Motor neuron (in vitro differentiated cells): ENCODE measurements around the gene INPP5J. TPM values are rescaled to one million over a fixed set of nuclear protein-coding genes. Genes with fewer than 3 reads are reported as not detected.

Experiments used
- ATAC-seq, 8 experiments: fragments of 200-7000 bp; cut with Tn5 transposase; replicated peaks in 6 of 8; 2 replicates each; pipeline ENCODE4 v1.8.0; 2021; ENCODE audit warnings: mild to moderate bottlenecking in 8 of 8, moderate library complexity in 8 of 8
- H3K27ac ChIP-seq, 2 donors: fragments of 250-450 bp; sonication (Bioruptor Pico); 2 replicates each; pipeline ENCODE4 v1.9.0; 2021; ENCODE audit warnings: antibody characterized with exemption in 2 of 2, mild to moderate bottlenecking in 2 of 2, moderate library complexity in 1 of 2
- H3K4me1 ChIP-seq, 2 donors: fragments of 250-450 bp; sonication (Bioruptor Pico); replicated peaks in 1 of 2; 2 replicates each; pipeline ENCODE4 v1.6.1; 2021; ENCODE audit warnings: antibody characterized with exemption in 2 of 2, mild to moderate bottlenecking in 2 of 2, moderate library complexity in 1 of 2
- H3K4me3 ChIP-seq, 5 donors: fragments of 250-450 bp; sonication (Bioruptor Pico); 2 replicates each; pipeline ENCODE4 v1.9.0; 2021; ENCODE audit warnings: antibody characterized with exemption in 5 of 5, mild to moderate bottlenecking in 5 of 5, moderate library complexity in 4 of 5
- WGBS, 10 experiments: fragments of 450-650 bp; shearing (Covaris generic); methylation state at CpG; one replicate each; pipeline ENCODE4 v1.0.0; 2022; 5-methylcytosine and 5-hydroxymethylcytosine counted together
- in situ Hi-C, 9 experiments: fragments of 400-800 bp; cut with MboI; loops; one replicate each; pipeline ENCODE4 v1.15.0; 2021; ENCODE audit warnings: low sequenced_read_pairs in 9 of 9, low pct_unique_long_range_greater_than_20kb in 2 of 9; ENCODE audit not compliant: unreplicated experiment in 9 of 9
- total RNA-seq, 8 experiments: library from RNA; unstranded; fragments of 300-600 nt; gene quantifications; 2 replicates each; pipeline versions ENCODE4 v1.2.3 to v1.2.4, GENCODE V29; 2022

Gene INPP5J
- total RNA-seq, 8 experiments from 2014 or later, result 1.2 to 6.0 (median 3.6) TPM

GRCh38 chr22:31097941-31098631 is 24.7 kb upstream of the INPP5J start:
- in situ Hi-C loops, result loop anchor here in 2 of 9 experiments (25.0 kb wide), 1 partner anchor 136 kb away; the partner anchor contains the start of genes MORC2 (in 2 of the 2) and TUG1 (in 2 of the 2)
- ATAC-seq, result no peak
- WGBS, 10 experiments, result 60 to 100% (median 75%) methylated on average over 1 to 4 of the region's 10 CpGs; no CpG with 5 or more reads in 4 of the 10 experiments
- no peak overlapping the region for H3K27ac ChIP-seq
- no peak overlapping the region for H3K4me3 ChIP-seq
- peaks cover 6 to 10% of the 10 kb centered on the region in 2 donors for H3K4me1 ChIP-seq

- Histone ChIP-seq H3K4me3 (no peak overlapping the region), H3K27ac (no peak overlapping the region), H3K4me1 (peaks cover 6 to 10% of the 10 kb centered on the region in 2 donors)
- peak in 5 of 8 experiments; percentile 18 to 79 (median 73) for ATAC-seq
- 20 to 90% (median 89%) methylated on average over 2 to 7 of the region's 36 CpGs; no CpG with 5 or more reads in 7 of the 10 experiments for WGBS, 10 experiments
- in situ Hi-C loops, result loop anchor here in 2 of 9 experiments (25.0 kb wide), 1 partner anchor 136 kb away; the partner anchor contains the start of genes MORC2 (in 2 of the 2) and TUG1 (in 2 of the 2)
These were observed 24.1 kb upstream of the INPP5J start for GRCh38 chr22:31098632-31099110.

GRCh38 chr22:31099386-31099785 is 23.4 kb upstream of the INPP5J start:
- WGBS, 10 experiments, result 42 to 100% (median 96%) methylated on average over 1 to 4 of the region's 6 CpGs; no CpG with 5 or more reads in 5 of the 10 experiments

GRCh38 chr22:31099841-31100761 is 22.7 kb upstream of the INPP5J start:
- H3K27ac ChIP-seq, result no peak overlapping the region
- H3K4me3 ChIP-seq, result no peak overlapping the region
- H3K4me1 ChIP-seq, result peaks cover 6 to 10% of the 10 kb centered on the region in 2 donors
- in situ Hi-C loops, result loop anchor here in 2 of 9 experiments (25.0 kb wide), 1 partner anchor 138 kb away; the partner anchor contains the start of genes MORC2 (in 2 of the 2) and TUG1 (in 2 of the 2)
- WGBS, 10 experiments, result 80 to 100% (median 90%) methylated on average over 1 of the region's 34 CpGs; no CpG with 5 or more reads in 6 of the 10 experiments
- no peak for ATAC-seq

More at GRCh38 chr22:31099386-31099785, 23.4 kb upstream of the INPP5J start:
- ATAC-seq, result peak in 2 of 8 experiments; percentile 19 to 35
- Histone ChIP-seq H3K4me3 (no peak overlapping the region), H3K27ac (no peak overlapping the region), H3K4me1 (peaks cover 6 to 10% of the 10 kb centered on the region in 2 donors)
- in situ Hi-C loops, result loop anchor here in 2 of 9 experiments (25.0 kb wide), 1 partner anchor 137 kb away; the partner anchor contains the start of genes MORC2 (in 2 of the 2) and TUG1 (in 2 of the 2)

GRCh38 chr22:31100762-31101525 is 21.8 kb upstream of the INPP5J start:
- H3K27ac ChIP-seq, result no peak overlapping the region
- WGBS, 10 experiments, result 80 to 87% (median 87%) methylated on average over 1 to 3 of the region's 18 CpGs; no CpG with 5 or more reads in 7 of the 10 experiments
- in situ Hi-C loops, result no loop called here
- H3K4me1 ChIP-seq, result peaks cover 6 to 10% of the 10 kb centered on the region in 2 donors
- no peak for ATAC-seq
- no peak overlapping the region for H3K4me3 ChIP-seq

- Histone ChIP-seq H3K27ac (no peak overlapping the region), H3K4me3 (no peak overlapping the region), H3K4me1 (peaks cover 6 to 10% of the 10 kb centered on the region in 2 donors)
- ATAC-seq, result peak in 5 of 8 experiments; percentile 12 to 74 (median 24)
- 8 to 100% (median 76%) methylated on average over 1 to 4 of the region's 8 CpGs; no CpG with 5 or more reads in 3 of the 10 experiments for WGBS, 10 experiments
- in situ Hi-C loops, result no loop called here
These were observed 20.2 kb upstream of the INPP5J start for GRCh38 chr22:31102441-31103081.

- 17 to 100% (median 100%) methylated on average over 1 of the region's 2 CpGs; no CpG with 5 or more reads in 6 of the 10 experiments for WGBS, 10 experiments
- Histone ChIP-seq H3K27ac (no peak overlapping the region), H3K4me1 (peaks cover 4 to 12% of the 10 kb centered on the region in 2 donors), H3K4me3 (no peak overlapping the region)
- no peak for ATAC-seq
- in situ Hi-C loops, result no loop called here
These were observed 19.7 kb upstream of the INPP5J start for GRCh38 chr22:31103111-31103510.

- no peak for ATAC-seq
- Histone ChIP-seq H3K27ac (no peak overlapping the region), H3K4me3 (no peak overlapping the region), H3K4me1 (peaks cover 5% of the 10 kb centered on the region in 2 donors)
- in situ Hi-C loops, result no loop called here
- 77 to 95% (median 88%) methylated on average over 6 to 11 of the region's 33 CpGs; no CpG with 5 or more reads in 6 of the 10 experiments for WGBS, 10 experiments
These were observed 18.7 kb upstream of the INPP5J start for GRCh38 chr22:31103899-31104694.

- Histone ChIP-seq H3K4me1 (peaks cover 5% of the 10 kb centered on the region in 2 donors), H3K27ac (no peak overlapping the region), H3K4me3 (no peak overlapping the region)
- WGBS, 10 experiments, result 10 to 33% (median 18%) methylated on average over 3 to 23 of the region's 35 CpGs; no CpG with 5 or more reads in 7 of the 10 experiments
- ATAC-seq, result no peak
- in situ Hi-C loops, result no loop called here
These were observed 17.9 kb upstream of the INPP5J start for GRCh38 chr22:31104869-31105268.

GRCh38 chr22:31105282-31105929 is 17.4 kb upstream of the INPP5J start:
- WGBS, 10 experiments, result 52 to 100% (median 75%) methylated on average over 1 to 6 of the region's 11 CpGs; no CpG with 5 or more reads in 2 of the 10 experiments
- H3K4me3 ChIP-seq, result no peak overlapping the region
- H3K4me1 ChIP-seq, result peaks cover 5% of the 10 kb centered on the region in 2 donors
- no peak for ATAC-seq
- in situ Hi-C loops, result no loop called here
- no peak overlapping the region for H3K27ac ChIP-seq
